A673 (cell line): ENCODE measurements around the gene NEK6.

Experiments used
- CTCF ChIP-seq: fragments of 300-800, 200-600 bp; sonication (generic); conservative IDR thresholded peaks from 2 replicates; pipeline ENCODE4 v1.5.1; 2017; ENCODE audit warnings: low read depth, mild to moderate bottlenecking, antibody characterized with exemption, low read length, moderate library complexity, mixed read lengths
- EZH2 ChIP-seq: fragments of 200-600 bp; sonication (generic); IDR thresholded peaks from 2 replicates; pipeline ENCODE4 v1.6.1; 2017; ENCODE audit warnings: borderline replicate concordance, low read depth, mild to moderate bottlenecking, mixed read lengths, antibody characterized with exemption, low read length; ENCODE audit not compliant: poor library complexity, severe bottlenecking

GRCh38 chr9:124358631-124359030 is 100.9 kb downstream of the NEK6 start:
- TF ChIP-seq CTCF (no peak), EZH2 (no peak)
